Measurements from ENCODE around the gene TMEM117.
"Not testable (repeated sequence)": the region's sequence is repeated elsewhere in the genome, so short reads cannot be mapped to it uniquely, and the experiment has no call there.

The TMEM117 gene

GRCh38 chr12:43858096-43858495 is 22.2 kb downstream of the TMEM117 start:
- FAIRE-seq: no peak
- DNase-seq (ENCODE audit: insufficient read length, low spot score): no peak
- no peak for TF ChIP-seq POLR2A (IDR thresholded peaks at IDR 0.05; ENCODE audit: low read depth, low read length)

GRCh38 chr12:43858991-43859390 is 23.1 kb downstream of the TMEM117 start:
- no peak for TF ChIP-seq POLR2A (IDR thresholded peaks at IDR 0.05; ENCODE audit: low read depth, low read length)
- DNase-seq (ENCODE audit: insufficient read length, low spot score) (no peak), FAIRE-seq (no peak)

DNA sequence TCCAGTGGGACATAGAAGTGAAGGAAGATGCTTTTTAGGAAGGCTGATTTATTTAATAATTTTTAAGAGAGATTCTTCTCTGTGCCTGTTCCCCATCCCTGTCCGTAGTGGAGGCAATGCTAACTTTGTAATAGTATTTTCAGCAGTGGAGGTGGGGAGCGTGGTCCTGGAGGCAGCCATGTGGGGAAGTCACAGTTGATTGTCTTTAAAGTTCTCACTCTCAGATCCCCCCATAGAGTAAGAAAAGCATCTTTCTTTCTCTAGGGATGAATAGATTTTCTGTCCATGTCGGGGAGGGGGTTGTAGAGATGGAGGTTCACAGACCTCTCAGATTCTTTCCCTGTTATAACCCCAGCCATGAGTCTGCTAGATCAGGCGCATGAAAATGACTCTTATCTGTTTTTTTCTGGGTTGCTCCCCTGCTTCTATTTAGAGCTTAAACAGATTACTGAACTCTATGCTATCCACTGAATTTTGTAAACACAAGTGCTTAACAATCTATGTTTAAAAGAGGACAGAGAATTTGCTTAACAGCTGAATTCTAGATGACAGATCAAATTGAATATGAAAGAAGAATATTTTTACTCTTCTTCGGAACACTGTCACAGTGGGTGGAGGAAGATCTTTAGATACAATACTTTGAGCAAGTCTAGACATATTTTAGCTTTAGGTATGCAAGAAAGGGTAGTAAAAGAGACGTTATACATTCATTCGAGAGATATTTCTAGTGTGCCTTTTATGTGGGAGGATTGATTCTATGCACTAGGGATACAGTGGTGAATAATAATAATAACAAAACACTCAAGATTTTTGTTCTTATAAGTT is 25.3 kb downstream of the TMEM117 start:
- no peak for TF ChIP-seq POLR2A (IDR thresholded peaks at IDR 0.05; ENCODE audit: low read depth, low read length)
- DNase-seq (ENCODE audit: insufficient read length, low spot score) (no peak), FAIRE-seq (no peak)

DNA sequence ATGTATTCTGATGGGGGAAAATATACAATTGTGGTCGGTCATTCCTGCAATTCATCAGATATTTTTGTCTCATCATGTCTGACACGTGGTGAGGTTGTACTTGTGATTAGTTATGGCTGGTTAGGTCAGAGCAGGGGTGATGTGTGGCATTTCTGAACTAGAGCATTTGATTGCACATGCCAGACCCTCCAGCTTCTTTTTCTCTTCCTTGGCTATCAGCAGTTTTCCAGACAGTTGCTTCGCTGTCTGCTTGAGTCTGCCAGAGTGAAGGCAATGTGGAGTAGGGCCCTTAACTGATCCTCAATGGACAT is 25.9 kb downstream of the TMEM117 start:
- no peak for TF ChIP-seq POLR2A (IDR thresholded peaks at IDR 0.05; ENCODE audit: low read depth, low read length)
- FAIRE-seq (no peak), DNase-seq (ENCODE audit: insufficient read length, low spot score) (no peak)

DNA sequence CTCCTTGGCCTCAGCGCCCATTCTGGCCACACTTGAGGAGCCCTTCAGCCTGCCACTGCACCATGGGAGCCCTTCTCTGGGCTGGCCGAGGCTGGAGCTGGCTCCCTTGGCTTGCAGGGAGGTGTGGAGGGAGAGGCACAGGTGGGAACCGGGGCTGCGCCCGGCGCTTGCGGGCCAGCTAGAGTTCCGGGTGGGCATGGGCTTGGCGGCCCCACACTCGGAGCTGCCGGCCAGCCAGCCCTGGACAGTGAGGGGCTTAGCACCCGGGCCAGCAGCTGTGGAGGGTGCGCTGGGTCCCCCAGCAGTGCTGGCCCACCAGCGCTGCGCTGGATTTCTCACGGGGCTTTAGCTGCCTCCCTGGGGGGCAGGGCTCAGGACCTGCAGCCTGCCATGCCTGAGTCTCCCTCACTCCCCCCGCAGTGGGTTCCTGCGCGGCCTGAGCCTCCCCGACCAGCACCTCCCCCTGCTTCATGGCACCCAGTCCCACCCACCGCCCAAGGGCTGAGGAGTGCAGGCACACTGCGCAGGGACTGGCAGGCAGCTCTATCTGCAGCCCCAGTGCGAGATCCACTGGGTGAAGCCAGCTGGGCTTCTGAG is 28.0 kb downstream of the TMEM117 start:
- no peak for FAIRE-seq
- no peak for TF ChIP-seq POLR2A (IDR thresholded peaks at IDR 0.05; ENCODE audit: low read depth, low read length)
- no peak for DNase-seq (ENCODE audit: insufficient read length, low spot score)

GRCh38 chr12:43864557-43864956 is 28.7 kb downstream of the TMEM117 start:
- not testable (repeated sequence) for FAIRE-seq

GRCh38 chr12:43869184-43869583 is 33.3 kb downstream of the TMEM117 start:
- no peak for FAIRE-seq
- no peak for TF ChIP-seq POLR2A (IDR thresholded peaks at IDR 0.05; ENCODE audit: low read depth, low read length)
- DNase-seq (ENCODE audit: insufficient read length, low spot score): no peak

More at GRCh38 chr12:43864557-43864956, 28.7 kb downstream of the TMEM117 start:
- not testable (repeated sequence) for DNase-seq (ENCODE audit: insufficient read length, low spot score)

DNA sequence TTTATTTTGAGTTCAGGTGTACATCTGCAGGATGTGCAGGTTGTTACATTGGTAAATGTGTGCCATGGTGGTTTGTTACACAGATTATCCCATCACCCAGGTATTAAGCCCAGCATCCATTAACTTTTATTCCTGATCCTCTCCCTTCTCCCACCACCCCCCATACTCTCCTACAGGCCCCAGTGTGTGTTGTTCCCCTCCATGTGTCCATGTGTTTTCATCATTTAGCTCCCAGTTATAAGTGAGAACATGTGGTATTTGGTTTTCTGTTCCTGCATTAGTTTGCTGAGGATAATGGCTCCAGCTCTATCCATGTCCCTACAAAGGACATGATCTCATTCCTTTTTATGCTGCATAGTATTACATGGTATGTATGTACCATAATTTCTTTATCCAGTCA is 33.9 kb downstream of the TMEM117 start:
- FAIRE-seq; DNase-seq (ENCODE audit: insufficient read length, low spot score): not testable (repeated sequence)

GRCh38 chr12:43871258-43871657 is 35.4 kb downstream of the TMEM117 start:
- not testable (repeated sequence) for DNase-seq (ENCODE audit: insufficient read length, low spot score); FAIRE-seq

GRCh38 chr12:43872396-43872795 is 36.5 kb downstream of the TMEM117 start:
- no peak for TF ChIP-seq POLR2A (IDR thresholded peaks at IDR 0.05; ENCODE audit: low read depth, low read length)
- FAIRE-seq (no peak), DNase-seq (ENCODE audit: insufficient read length, low spot score) (no peak)

- no peak for FAIRE-seq
- no peak for DNase-seq (ENCODE audit: insufficient read length, low spot score)
Observed at GRCh38 chr12:43878050-43878449, 42.2 kb downstream of the TMEM117 start.

GRCh38 chr12:43880547-43880946 is 44.7 kb downstream of the TMEM117 start:
- no peak for TF ChIP-seq POLR2A (IDR thresholded peaks at IDR 0.05; ENCODE audit: low read depth, low read length)
- DNase-seq (ENCODE audit: insufficient read length, low spot score): no peak
- FAIRE-seq: no peak

More at GRCh38 chr12:43878050-43878449, 42.2 kb downstream of the TMEM117 start:
- no peak for TF ChIP-seq POLR2A (IDR thresholded peaks at IDR 0.05; ENCODE audit: low read depth, low read length)

DNA sequence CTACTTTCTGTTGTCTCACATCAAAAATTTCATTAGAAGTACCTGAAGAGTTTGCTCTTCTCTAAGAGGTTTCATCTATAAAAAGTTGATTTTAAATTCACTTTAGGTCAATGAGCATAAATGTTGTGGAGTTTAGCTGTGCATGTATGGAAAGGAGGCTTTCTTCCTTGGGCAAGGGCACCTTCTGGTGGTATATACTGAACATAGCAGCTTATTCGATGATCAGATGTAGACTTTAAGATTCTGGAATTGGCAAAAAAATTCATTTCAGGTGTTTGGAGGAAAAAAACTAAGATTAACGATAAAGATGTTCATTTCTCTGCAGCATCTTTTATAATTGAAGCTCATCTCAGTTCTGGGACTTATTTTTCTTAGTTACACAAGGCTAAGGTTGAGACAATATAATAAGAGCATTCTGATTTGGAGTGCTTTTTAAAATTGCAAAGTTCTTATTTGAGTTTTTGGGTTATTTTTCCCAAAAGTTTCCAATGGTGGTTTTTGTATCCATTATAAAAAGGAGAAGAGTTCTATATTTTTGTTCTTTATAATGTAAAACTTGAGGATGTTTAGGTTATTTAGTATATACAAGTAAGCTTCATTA is 46.8 kb downstream of the TMEM117 start:
- DNase-seq (ENCODE audit: insufficient read length, low spot score) (peak; percentile 10), FAIRE-seq (peak; percentile 93)
- no peak for TF ChIP-seq POLR2A (IDR thresholded peaks at IDR 0.05; ENCODE audit: low read depth, low read length)

DNA sequence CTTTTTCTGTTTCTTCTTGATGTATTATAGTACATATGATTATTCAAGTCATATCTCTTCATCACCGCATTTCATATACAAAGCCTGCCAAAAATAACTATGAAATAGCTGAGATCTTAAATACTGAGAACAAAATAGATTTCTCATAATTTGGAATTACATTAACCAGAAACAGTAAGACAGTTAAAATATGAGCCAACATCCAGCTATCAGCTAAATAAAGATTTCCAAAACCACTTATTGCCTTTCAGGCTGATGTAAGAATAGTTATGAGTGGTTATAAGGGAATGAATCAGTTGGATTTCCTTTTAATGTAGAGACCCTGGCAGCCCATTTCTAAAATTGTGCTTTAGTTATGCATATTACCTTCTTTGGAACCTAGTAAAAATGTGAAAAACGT is 47.4 kb downstream of the TMEM117 start:
- no peak for TF ChIP-seq POLR2A (IDR thresholded peaks at IDR 0.05; ENCODE audit: low read depth, low read length)
- FAIRE-seq (no peak), DNase-seq (ENCODE audit: insufficient read length, low spot score) (no peak)

DNA sequence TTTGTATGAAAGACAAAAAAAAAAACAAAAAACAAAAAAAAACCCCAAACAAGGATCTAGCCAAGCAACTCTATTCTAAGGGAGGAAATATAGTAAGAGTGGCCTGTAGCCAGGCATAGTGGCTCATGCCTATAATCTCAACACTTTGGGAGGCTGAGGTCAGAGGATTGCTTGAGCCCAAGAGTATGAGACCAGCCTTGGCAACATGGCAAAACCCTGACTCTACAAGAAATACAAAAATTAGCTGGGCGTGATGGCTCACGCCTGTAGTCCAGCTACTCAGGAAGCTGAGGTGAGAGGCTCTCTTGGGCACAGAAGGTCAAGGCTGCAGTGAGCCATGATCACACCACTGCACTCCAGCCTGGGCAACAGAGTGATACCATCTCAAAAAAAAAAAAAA is 47.9 kb downstream of the TMEM117 start:
- DNase-seq (ENCODE audit: insufficient read length, low spot score) (no peak), FAIRE-seq (no peak)
- TF ChIP-seq POLR2A (IDR thresholded peaks at IDR 0.05; ENCODE audit: low read depth, low read length): no peak
